SK-N-SH (cell line): ENCODE data around the gene PPL.

Experiments used
- CTCF ChIP-seq: fragments of 200-600 bp; sonication (generic); IDR thresholded peaks from 2 replicates; pipeline ENCODE4 v1.6.1; 2017; ENCODE audit warnings: antibody characterized with exemption, mild to moderate bottlenecking, moderate library complexity
- EP300 ChIP-seq, 2 experiments: IDR thresholded peaks; 2 replicates each; pipeline versions ENCODE4 v1.4.0 to v1.6.1; 2012; ENCODE audit warnings: borderline replicate concordance in 1 of 2, low read depth in 1 of 2, low read length in 1 of 2
- EZH2phosphoT487 ChIP-seq: fragments of 200-600 bp; sonication (generic); IDR thresholded peaks from 2 replicates; pipeline ENCODE4 v1.6.1; 2017; ENCODE audit warnings: low read depth, mixed run types, mild to moderate bottlenecking, antibody characterized with exemption, moderate library complexity, borderline replicate concordance
- FOXM1 ChIP-seq: IDR thresholded peaks from 2 replicates; pipeline ENCODE4 v1.4.0; 2012; ENCODE audit warnings: low read depth, mild to moderate bottlenecking
- GABPA ChIP-seq: IDR thresholded peaks from 2 replicates; pipeline ENCODE4 v1.4.0; 2012; ENCODE audit warnings: low read depth, mild to moderate bottlenecking

- TF ChIP-seq FOXM1 (no peak), CTCF (no peak), EZH2phosphoT487 (no peak), EP300 (IDR thresholded peaks at IDR 0.05; ENCODE audit: borderline replicate concordance in 1 of 2, low read depth in 1 of 2, low read length in 1 of 2) (no peak), GABPA (no peak)
Observed at GRCh38 chr16:4898811-4899473, 38.0 kb downstream of the PPL start.
